ENCODE results near the gene CFAP299.
"Not testable (repeated sequence)": the region's sequence is repeated elsewhere in the genome, so short reads cannot be mapped to it uniquely, and the experiment has no call there.

The CFAP299 gene

GRCh38 chr4:80340036-80340435 lies 4.5 kb downstream of the CFAP299 start:
- TF ChIP-seq CTCF (conservative IDR thresholded peaks at IDR 0.05; ENCODE audit: low read length), result no peak
- DNase-seq (ENCODE audit: low read depth), result peak; percentile 43
- H3K4me3 ChIP-seq (ENCODE audit: low read length), result no peak overlapping the region

- DNase-seq (ENCODE audit: low read depth); H3K4me3 ChIP-seq (ENCODE audit: low read length): not testable (repeated sequence)
Measured at GRCh38 chr4:80342684-80343083, 7.2 kb downstream of the CFAP299 start.

GRCh38 chr4:80343887-80344286 lies 8.4 kb downstream of the CFAP299 start:
- no peak overlapping the region for H3K4me3 ChIP-seq (ENCODE audit: low read length)
- no peak for TF ChIP-seq CTCF (conservative IDR thresholded peaks at IDR 0.05; ENCODE audit: low read length)
- DNase-seq (ENCODE audit: low read depth), result no peak

- TF ChIP-seq CTCF (conservative IDR thresholded peaks at IDR 0.05; ENCODE audit: low read length), result no peak
- no peak overlapping the region for H3K4me3 ChIP-seq (ENCODE audit: low read length)
- DNase-seq (ENCODE audit: low read depth), result no peak
Measured at GRCh38 chr4:80360084-80360483, 24.6 kb downstream of the CFAP299 start.

- H3K4me3 ChIP-seq (ENCODE audit: low read length), result no peak overlapping the region
- TF ChIP-seq CTCF (conservative IDR thresholded peaks at IDR 0.05; ENCODE audit: low read length), result no peak
- no peak for DNase-seq (ENCODE audit: low read depth)
Measured at GRCh38 chr4:80360900-80361299, 25.4 kb downstream of the CFAP299 start.

GRCh38 chr4:80361329-80361900 lies 25.9 kb downstream of the CFAP299 start:
- peak; percentile 55 for TF ChIP-seq CTCF (conservative IDR thresholded peaks at IDR 0.05; ENCODE audit: low read length)
- DNase-seq (ENCODE audit: low read depth), result peak; percentile 28
- H3K4me3 ChIP-seq (ENCODE audit: low read length), result no peak overlapping the region

- DNase-seq (ENCODE audit: low read depth), result peak; percentile 45
- H3K4me3 ChIP-seq (ENCODE audit: low read length), result no peak overlapping the region
- TF ChIP-seq CTCF (conservative IDR thresholded peaks at IDR 0.05; ENCODE audit: low read length), result peak; percentile 84
Measured at GRCh38 chr4:80362578-80363181, 27.1 kb downstream of the CFAP299 start.
